Measurements from ENCODE around the gene CA9. TPM values are rescaled to one million over a fixed set of nuclear protein-coding genes. Genes with fewer than 3 reads are reported as not detected.
A peak's percentile ranks its signal among the peaks of the same experiment; 100 is the strongest.

CA9 gene
- total RNA-seq, 1 experiment from 2014 or later, result not detected

DNA sequence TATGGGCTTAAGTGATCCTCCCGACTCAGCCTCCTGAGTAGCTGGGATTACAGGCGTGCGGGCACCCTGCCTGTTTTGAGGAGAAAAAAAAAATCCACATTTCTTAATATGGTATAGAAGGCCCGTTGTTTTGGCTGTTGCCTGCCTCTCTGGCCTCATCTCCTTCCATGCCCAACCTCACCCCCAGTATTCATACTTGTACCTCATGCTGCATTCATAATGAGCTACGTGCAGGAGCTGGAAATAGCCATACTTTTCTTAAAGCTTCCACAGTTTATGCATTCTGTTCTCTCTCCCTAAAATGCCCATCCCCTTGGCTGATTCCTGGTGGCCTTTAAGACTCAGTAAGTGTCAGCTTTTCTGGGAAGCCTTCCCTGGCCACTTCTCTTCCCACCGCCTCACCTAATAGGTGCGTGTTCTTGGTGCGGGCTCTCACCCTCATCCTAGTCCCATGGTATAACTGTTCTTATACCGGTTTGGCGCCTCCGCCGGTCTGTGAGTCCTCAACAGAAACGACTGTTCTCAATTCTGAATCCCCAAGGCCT lies 18.1 kb downstream of the CA9 start:
- DNase-seq (ENCODE audit: low read depth), result no peak

DNA sequence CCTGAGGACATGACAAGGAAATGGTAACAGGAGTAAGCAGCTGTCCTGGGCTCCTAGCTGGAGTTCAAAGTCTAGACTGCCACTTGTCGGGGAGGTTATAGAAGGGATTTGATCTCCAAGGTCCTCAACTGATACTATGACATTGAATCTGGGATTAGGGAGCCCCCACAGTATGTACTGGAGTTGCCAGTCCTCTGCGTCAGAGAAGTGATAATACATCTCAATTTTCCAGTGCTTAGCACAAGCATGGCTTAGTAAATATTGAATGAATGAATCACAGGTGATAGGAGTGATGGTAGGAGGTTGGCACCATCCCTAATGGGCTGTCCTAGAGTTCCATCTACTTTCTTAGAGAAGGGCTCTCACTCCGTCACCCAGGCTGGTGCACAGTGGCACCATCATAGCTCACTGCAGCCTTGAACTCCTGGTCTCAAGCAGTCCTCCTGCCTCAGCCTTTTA lies 22.2 kb downstream of the CA9 start:
- DNase-seq (ENCODE audit: low read depth), result no peak

DNA sequence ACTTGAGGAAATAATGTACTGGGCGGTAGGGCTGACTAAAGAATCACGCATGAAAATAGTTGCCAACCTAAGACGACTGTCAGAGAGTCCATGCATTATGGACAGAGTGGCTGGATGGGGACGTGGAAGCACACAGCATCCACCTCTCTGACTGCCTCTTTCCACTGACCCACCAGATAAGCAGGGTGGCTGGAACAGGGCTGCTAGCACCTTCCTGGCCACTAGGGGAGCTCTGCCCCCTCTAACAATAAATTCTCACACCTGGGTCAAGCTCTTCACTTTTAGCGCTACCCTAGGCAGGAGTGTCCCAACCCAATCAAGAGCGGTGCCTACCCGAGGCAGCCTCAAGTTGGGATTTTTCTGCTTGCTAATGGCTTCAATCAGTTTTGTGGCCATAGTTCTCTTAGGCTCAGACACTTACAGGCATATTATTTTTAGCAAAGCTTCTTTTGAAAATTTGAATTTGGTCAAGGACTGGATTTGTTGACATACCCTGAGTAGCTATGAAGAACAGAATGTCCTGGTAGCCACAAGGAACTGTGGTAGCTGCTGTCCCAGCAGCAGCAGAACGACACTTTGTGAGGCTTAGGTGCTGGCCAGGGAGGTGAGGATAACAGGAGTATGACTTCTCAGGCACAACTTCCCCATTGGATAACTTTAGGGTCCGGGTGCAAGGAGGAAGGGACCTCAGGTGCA lies 22.9 kb downstream of the CA9 start:
- DNase-seq (ENCODE audit: low read depth), result peak; percentile 58

DNA sequence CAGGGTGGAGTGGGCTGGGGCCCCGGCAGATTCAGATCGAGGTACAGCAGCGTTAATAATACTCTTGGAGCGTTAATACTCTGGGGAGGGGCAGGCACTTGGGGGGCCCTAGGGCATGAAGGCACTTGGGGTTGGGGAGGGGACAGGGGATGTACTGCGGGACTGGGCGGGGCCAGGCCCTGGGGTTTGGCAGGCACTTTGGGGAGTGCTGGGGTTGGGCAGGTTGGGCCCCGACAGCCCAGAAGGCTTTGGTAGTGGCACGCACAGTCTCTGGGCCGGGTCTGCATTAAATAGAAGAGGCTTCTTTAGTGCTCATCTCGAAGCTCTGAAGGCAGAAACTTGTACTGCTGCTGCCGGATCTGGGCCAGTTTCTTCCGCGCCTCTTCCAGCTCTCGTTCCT lies 23.8 kb downstream of the CA9 start:
- no peak for DNase-seq (ENCODE audit: low read depth)

DNA sequence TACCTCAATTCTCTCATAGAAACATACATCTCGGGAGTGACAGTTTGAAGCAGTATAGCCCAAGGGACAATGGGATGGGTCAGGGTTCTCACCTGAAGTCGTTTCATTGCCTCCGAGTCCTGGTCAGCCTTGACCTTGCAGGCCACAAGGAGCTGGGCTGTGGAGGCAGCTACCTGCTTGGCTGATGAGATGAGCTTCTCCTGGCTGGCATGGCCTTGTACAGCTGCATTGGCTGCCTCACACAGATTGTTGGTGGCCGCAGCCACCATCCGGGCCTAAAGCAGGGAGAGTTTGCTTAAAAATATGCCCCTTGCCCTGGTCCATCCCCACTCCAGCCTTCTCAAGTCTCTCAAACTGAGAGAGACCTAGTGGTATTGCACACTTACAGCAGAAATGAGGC lies 24.5 kb downstream of the CA9 start:
- no peak for DNase-seq (ENCODE audit: low read depth)

DNA sequence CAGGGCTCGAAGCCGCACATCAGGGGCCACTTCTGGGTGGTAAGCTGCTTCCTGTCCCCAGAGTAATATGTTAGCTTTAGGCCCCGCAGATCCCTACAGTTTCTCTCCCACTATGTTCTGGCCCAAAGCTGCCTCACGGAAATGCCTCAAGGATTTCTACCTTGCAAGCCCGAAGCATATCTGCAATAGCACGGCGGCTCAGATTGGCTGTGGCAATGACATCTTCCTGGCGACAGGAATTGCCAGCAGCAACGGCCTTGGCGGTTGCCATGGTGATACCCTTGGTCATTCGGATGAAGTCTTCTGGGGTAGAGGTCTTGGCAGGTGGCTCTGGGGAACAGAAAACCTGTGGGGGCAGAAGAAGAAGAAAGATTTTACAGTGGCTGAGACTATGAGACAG lies 26.3 kb downstream of the CA9 start:
- DNase-seq (ENCODE audit: low read depth), result no peak

DNA sequence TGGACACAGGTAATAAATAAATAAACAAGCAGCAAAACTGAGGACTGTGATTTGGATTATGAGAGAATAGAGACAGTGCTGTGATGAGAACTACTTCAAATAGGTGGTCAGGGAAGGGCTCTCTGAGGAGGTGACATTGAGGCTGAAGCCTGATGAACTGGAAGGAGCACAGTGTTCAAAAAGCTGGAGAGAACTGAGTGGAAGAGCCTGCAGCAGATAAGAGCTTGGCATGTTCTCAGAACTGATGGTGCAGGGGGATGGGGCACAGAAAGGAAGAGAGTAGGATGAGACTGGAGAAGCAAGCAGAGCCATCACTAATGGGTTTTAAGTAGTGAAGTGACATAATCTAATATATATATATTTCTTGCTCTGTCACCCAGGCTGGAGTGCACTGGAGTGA lies 27.2 kb downstream of the CA9 start:
- DNase-seq (ENCODE audit: low read depth), result no peak

DNA sequence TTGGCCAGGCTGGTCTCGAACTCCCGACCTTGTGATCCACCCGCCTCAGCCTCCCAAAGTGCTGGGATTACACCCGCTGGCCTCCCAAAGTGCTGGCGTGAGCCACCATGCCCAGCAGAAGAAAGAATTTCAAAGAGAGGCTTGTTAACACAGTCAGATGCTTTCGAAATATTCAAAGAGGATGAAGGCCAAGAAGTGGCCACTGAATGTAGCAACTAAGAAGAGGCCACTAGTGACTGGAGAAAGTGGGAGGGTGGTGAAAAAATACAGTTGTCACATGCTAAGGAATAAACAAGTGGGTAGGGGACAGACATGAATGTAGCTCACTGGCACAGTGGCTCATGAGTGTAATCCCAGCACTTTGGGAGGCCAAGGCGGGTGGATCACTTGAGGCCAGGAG lies 29.0 kb downstream of the CA9 start:
- no peak for DNase-seq (ENCODE audit: low read depth)

DNA sequence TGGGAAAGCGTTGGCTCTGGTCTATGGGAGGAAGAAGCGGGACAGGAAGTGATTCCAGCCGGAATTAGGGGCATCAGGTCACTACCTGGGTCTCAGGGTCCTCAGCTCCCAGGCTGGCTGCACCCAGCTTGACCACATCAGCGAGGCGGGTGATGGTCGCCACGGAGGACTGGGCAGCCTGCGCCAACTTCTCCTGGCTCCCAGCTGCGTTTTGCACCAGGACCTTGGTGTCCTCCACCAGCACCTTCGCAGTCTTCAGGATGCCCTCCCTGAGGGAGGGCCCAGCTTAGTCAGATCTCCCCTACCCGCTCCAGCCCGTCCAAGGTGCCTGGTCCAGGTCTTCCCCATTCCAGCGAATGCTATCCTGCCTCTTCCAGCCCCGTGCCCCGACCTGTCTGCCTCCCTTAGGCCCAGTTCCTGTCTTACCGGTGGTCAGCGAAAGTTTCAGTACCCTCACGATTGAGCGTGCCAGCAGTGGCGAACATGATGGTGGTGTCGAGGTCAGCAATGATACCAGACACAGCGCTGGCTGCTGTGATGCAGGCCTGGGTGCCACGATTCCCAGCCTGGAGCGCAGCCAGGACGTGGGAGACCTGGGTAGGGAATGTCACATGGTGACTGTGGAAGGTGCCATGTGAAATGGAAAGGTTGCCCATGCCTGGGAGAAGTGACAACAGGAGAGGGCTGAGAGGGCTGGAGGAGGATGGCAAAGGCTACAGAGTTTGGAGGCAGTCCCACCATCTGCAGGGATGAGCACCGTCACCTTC lies 30.4 kb downstream of the CA9 start:
- no peak for DNase-seq (ENCODE audit: low read depth)

DNA sequence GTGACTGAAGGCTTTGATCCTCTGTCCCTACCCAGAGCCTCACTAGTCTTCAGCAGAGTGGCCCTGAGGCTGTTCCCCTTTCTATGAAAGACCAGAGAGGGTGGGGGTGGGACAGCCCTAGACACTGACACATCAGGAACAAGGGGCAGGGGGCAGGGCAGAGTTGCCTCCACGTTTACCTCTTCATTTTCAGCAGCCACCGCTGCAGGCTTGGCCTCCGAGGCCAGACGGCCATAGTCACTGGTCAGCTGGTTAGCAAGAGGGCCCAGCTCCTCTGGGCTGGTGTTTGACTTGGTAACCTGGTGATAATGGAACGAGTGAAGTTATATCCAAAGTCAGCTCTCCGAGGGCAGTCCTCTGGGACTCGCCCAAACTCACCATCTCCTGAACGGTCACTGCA lies 31.6 kb downstream of the CA9 start:
- DNase-seq (ENCODE audit: low read depth), result no peak

DNA sequence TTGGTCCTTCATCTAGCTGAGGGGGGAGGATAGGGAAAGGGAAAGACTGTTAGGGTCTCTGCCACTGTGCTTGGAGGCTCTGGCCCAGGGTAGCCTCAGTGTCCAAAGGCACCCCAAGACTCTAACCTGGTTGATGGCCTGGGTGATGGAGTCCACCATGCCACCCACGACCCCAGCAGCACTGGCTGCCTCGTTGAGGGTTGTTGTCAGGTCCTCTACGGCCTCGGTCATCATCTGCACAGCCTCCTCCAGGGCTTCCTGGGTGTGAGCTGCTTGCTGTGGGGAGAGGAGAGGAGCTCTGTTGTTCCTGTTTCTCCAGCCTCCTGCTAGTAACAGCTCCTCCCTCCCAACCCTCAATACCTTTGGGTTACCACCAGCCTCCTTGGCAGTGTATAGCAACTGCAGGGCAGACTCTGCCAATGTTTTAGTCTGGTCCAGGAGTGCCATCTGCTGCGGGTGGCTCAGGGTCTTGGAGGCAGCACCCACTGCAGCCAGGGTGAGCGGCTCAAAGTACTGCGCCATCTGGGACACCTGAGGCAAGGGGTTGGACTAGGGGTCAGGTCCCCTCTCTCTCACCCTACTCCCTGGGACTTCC lies 32.2 kb downstream of the CA9 start:
- DNase-seq (ENCODE audit: low read depth), result no peak

DNA sequence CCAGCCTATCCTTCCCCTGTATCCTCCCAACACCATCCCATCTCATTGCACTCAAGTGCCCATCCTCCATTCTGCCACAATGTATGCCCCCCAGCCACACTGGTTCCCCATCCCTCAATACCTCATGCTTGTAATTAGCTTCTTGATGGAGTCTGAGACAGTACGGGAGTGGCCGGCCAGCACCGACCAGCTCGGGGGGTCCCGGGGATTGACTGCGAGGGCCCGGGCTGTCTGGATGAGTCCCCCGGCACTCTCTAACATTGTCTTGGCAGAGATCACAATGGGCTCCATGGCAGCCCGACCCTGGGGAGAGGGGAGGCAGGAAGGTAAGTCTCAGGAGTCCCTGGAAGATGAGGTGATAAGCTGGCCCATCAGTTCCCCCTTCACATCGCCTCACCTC lies 33.2 kb downstream of the CA9 start:
- no peak for DNase-seq (ENCODE audit: low read depth)

DNA sequence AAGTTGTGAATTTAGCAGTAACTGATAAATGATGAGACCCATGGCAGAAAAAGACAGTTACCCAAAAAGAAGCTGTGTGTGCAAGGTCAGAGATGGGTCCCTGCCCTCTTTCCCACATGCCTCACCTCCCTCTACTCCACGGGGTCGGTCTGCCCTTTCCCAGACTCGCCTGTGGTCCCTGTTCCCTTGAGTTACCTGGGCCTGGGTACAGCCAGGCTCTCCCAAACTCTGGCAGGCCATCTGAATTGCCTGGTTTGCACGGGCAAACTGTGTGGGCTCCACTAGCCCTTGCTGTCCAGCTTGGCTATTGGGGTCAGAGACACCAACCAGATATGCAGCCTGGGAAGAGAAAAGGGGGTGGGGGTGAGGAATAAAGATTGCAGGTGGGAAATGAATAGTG lies 34.4 kb downstream of the CA9 start:
- DNase-seq (ENCODE audit: low read depth), result no peak

DNA sequence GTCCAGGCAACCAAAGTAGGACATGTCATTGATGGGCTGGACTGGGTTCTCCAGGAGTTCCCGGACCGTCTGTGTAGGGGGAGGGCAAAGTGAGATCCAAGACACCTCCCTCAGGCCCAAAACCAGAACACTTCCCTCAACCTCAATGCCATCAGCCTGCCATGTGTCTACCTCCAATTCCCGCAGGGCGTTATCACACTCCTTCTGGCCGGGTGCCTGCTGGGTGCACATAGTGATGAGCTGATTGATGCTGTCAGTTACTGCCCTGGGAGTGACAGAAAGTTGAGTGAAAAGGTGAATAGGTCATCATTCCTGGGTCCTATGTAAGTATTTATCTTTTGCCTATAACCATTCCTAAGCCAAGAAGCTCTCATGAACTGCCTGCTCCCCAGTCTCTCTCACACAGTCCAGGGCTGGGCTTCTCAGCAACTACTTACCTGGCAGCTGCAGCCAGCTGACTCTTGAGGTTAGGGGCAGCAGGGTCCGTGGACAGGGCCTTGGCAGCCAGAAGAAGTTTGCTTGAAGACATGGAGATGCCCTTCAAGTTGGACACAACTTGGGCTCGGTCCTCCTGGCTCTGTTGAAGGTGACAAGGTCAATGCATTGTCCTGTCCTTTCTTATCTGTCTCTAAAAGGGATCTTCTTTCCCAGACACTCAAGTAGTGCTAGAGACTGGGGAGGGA lies 37.2 kb downstream of the CA9 start:
- DNase-seq (ENCODE audit: low read depth), result no peak

DNA sequence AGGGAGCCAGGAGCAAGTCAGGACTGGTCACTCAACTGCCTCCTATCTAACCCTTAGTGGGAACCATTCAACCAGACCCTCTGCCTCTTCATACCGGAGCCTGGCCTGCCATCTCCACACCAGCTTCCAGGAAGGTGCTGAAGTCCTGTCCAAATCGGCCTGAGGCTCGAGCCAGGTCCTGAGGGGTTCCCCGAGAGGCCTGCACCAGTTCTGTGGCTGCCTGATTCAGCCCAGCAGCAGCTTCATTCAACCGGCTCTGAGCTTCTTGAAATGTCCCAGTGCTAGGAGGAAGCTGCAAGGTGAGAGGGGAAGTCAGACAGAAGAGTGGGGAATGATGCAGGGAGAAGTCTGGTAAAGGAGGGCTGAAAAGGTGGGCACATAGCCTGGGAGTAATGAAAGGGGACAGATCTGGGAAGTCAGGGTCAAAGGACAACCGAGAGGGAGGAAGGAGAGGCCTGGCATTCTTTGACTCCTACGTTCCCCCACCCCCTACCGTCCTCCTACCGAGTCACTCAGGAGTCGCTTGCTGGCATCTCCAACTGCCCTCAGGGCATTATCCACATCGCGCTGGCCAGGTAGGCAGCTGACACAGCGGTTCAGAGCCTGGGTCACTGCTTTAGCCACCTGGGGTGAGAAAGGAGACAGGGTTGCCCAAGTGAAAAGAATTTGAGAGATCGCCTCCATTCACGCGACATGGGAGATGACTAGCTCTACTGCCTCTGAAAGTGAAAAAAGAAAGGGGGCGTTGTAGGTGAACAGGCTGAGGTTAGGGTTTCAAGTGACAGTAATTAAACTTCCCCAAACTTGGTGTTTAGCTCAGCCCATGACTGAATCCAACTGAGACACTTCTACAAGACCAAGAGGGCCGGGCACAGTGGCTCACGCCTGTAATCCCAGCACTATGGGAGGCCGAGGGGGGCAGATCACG lies 38.0 kb downstream of the CA9 start:
- DNase-seq (ENCODE audit: low read depth), result no peak

DNA sequence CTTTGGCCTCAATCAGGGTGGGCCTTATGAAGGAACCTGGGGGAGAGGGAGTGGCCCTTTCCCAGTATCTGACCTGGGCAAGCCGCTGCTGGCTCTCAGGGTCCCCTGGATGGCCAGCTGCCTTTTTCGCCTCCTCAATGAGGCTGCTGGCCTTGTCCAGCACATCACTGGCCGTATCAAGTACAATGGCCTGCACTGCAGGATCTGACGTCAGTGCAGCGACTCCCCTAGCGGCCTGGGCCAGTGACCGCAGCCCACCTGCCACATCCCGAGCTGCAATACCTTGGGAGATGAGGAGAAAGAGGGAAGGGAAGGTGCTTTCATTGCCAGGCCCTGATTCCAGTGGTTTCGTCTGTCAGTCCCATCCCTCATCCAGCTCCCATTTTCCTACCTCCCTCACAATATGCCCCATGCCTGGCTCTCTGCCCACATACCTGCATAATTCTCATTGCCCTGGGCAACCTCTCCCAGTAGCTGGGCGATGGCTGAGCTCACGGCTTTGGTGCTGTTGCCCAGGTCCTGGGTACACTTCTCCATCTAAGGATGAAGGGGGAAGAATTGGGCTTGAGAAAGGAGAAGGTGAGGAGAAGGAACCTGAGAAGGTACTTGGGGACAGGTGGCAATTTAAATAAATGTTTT lies 39.2 kb downstream of the CA9 start:
- DNase-seq (ENCODE audit: low read depth), result no peak

DNA sequence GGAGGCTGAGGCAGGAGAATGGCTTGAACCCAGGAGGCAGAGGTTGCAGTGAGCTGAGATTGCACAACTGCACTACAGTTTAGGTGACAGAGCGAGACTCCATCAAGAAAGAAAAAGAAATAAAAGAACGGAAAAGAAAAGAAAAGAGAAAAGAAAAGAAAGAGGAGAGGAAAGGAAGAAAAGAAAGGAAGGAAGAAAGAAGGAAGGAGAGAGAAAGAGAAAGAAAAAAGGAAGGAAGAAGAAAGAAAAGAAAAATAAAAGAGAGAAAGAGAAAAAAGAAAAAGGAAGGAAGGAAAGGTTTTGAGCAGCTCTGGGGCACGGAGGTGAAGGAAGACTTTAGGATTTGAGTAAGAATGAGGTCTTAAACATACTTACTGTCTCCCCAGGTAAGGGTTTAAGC lies 39.9 kb downstream of the CA9 start:
- DNase-seq (ENCODE audit: low read depth), result no peak

DNA sequence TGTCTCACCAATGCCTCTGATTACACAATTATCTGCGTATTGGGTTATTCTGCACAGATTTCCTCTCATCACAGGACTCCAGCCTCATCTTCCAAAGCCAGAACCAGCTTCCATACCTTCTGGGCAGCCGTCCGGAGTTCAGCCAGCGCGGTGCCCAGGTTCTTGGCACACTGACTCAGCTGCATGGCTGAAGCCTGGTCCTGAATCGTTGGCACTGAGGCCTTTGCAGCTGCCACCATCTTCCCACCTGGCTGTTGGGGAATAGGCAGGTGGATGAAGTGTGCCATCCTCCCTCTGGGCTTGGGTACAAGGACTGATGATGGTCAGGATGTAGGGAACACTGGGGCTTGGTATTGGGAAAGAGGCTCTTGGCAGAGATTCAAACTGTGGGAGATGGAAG lies 40.4 kb downstream of the CA9 start:
- no peak for DNase-seq (ENCODE audit: low read depth)

DNA sequence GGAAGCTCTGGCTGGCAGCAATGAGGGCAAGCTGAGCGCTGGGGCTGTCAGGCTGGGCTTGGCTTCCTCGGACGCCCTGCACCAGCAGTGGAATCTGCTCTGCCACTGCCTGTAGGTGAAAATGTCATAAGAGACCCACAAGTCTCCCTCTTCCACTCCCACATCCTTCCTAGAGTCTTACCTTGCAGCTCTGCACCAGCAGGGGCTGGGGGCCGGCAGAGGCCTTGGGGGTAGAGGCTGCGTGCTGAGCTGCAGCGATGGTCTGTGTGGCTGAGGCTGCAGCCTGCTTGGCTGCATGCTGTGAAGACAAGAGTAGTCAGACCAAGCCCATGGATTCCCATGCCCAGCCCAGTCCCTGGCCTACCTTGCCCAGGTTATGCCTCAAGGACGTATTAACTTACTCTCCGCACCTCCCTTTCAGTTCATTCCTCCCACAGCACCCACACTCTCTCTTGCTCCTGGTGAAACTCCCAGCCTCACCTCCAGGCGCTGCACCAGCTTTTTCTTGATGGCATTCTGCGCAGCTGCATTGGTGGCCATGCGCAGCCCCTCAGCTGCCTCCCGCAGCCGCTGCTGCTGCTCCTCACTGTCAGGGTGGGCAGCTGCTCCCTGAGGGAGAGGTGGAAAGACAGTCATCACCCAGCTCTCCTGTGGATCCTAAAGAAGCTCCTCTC lies 41.0 kb downstream of the CA9 start:
- no peak for DNase-seq (ENCODE audit: low read depth)

DNA sequence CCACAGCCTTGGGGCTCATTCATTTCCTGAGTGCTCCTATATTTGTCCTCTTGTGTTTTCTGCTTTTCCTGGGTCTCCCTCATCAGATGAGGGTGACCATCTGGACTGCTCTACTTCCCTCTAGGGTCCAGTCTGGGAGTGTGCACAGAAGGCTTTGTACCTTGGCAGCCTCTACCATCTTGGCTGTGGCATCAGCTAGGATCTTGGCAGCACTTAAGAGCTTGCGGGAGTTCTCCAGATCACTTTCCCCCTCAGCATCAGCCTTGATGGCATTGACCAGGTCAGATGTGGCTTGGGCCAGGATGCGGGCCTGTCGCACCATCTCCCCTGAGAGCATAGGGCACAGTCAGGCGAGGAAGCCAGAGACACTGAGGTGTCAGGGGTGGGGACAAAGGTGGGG lies 42.5 kb downstream of the CA9 start:
- DNase-seq (ENCODE audit: low read depth), result no peak

Data from Daoy (cell line).